HL-60 (cell line): ENCODE results near the gene FAF1.

Experiments
- GABPA ChIP-seq: IDR thresholded peaks from 2 replicates; pipeline ENCODE4 v1.6.1; 2012; ENCODE audit warnings: low read depth
- POLR2AphosphoS5 ChIP-seq: IDR thresholded peaks from 2 replicates; pipeline ENCODE4 v1.6.1; 2012; ENCODE audit warnings: low read depth
- SPI1 ChIP-seq: IDR thresholded peaks from 2 replicates; pipeline ENCODE4 v1.6.1; 2012; ENCODE audit warnings: low read depth, mild to moderate bottlenecking, borderline replicate concordance
- TF ChIP-seq, protein P1 (sequence below): IDR thresholded peaks from one replicate; pipeline ENCODE4 v1.5.1; 2011; ENCODE audit warnings: low read length, control low read depth, inconsistent platforms; ENCODE audit not compliant: insufficient read depth
- TF ChIP-seq, protein P2 (sequence below): IDR thresholded peaks from 2 replicates; pipeline ENCODE4 v1.6.1; 2012; ENCODE audit warnings: low read depth; ENCODE audit not compliant: insufficient replicate concordance

DNA sequence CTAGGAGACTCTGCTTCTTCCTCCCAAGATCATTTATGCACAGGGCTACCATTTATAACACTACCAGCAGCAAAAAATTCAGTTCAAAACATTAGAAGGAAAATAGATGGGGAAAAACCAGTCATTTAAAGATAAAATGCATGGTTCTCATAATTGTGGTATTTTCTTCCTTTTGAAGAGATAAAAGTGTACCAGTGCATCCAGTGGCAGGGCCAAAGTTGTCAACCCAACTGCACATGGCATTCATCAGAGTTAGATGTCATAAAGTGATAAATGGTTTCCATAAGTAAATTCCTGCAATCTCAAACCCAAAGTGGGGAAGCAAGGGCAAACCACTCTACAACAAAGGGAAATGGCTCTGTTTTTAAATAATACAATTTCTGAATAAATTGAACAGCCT, 417.7 kb downstream of the FAF1 start:
- TF ChIP-seq, protein P1, sequence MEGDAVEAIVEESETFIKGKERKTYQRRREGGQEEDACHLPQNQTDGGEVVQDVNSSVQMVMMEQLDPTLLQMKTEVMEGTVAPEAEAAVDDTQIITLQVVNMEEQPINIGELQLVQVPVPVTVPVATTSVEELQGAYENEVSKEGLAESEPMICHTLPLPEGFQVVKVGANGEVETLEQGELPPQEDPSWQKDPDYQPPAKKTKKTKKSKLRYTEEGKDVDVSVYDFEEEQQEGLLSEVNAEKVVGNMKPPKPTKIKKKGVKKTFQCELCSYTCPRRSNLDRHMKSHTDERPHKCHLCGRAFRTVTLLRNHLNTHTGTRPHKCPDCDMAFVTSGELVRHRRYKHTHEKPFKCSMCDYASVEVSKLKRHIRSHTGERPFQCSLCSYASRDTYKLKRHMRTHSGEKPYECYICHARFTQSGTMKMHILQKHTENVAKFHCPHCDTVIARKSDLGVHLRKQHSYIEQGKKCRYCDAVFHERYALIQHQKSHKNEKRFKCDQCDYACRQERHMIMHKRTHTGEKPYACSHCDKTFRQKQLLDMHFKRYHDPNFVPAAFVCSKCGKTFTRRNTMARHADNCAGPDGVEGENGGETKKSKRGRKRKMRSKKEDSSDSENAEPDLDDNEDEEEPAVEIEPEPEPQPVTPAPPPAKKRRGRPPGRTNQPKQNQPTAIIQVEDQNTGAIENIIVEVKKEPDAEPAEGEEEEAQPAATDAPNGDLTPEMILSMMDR = no peak
- no peak for TF ChIP-seq POLR2AphosphoS5
- TF ChIP-seq SPI1 = no peak
- TF ChIP-seq, protein P2, sequence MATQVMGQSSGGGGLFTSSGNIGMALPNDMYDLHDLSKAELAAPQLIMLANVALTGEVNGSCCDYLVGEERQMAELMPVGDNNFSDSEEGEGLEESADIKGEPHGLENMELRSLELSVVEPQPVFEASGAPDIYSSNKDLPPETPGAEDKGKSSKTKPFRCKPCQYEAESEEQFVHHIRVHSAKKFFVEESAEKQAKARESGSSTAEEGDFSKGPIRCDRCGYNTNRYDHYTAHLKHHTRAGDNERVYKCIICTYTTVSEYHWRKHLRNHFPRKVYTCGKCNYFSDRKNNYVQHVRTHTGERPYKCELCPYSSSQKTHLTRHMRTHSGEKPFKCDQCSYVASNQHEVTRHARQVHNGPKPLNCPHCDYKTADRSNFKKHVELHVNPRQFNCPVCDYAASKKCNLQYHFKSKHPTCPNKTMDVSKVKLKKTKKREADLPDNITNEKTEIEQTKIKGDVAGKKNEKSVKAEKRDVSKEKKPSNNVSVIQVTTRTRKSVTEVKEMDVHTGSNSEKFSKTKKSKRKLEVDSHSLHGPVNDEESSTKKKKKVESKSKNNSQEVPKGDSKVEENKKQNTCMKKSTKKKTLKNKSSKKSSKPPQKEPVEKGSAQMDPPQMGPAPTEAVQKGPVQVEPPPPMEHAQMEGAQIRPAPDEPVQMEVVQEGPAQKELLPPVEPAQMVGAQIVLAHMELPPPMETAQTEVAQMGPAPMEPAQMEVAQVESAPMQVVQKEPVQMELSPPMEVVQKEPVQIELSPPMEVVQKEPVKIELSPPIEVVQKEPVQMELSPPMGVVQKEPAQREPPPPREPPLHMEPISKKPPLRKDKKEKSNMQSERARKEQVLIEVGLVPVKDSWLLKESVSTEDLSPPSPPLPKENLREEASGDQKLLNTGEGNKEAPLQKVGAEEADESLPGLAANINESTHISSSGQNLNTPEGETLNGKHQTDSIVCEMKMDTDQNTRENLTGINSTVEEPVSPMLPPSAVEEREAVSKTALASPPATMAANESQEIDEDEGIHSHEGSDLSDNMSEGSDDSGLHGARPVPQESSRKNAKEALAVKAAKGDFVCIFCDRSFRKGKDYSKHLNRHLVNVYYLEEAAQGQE = no peak
- TF ChIP-seq GABPA = no peak
